Measurements from ENCODE around the gene PLAGL2.
A peak's percentile ranks its signal among the peaks of the same experiment; 100 is the strongest.

PLAGL2 gene

DNA sequence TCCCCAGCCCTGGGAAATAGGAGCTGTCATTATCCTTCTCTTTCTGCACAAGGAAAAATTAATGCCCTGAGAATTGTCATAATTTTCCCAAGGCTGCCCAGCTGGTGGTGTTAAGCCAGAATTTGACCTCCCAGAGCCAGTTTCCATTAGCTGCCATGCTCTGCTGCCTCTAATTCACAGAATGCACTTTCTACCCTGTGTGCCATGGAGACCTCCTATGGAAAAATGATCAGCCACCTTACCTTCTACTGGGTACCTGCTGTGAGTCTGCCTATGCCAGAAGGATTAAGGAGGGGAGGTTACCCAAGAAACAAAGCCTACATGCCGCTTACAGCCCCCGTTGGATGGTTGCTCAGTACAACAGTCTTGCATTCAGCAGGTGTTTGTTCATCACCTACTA is 29.3 kb upstream of the PLAGL2 start:
- ATAC-seq (replicated peaks; ENCODE audit: extremely low read depth, poor library complexity, severe bottlenecking), result no peak
- H3K9me3 Mint-ChIP-seq, result no peaks in the 10 kb centered on the region
- H3K4me3 Mint-ChIP-seq, result no peak overlapping the region
- no peak overlapping the region for H3K27ac Mint-ChIP-seq (ENCODE audit: low read depth)
- no peaks in the 10 kb centered on the region for H3K27me3 Mint-ChIP-seq
- H3K4me1 Mint-ChIP-seq, result peaks cover 24% of the 10 kb centered on the region
- H3K36me3 Mint-ChIP-seq (ENCODE audit: insufficient read depth), result peaks cover 14% of the 10 kb centered on the region
- no peak for DNase-seq (ENCODE audit: low spot score in 2 of 2)

DNA sequence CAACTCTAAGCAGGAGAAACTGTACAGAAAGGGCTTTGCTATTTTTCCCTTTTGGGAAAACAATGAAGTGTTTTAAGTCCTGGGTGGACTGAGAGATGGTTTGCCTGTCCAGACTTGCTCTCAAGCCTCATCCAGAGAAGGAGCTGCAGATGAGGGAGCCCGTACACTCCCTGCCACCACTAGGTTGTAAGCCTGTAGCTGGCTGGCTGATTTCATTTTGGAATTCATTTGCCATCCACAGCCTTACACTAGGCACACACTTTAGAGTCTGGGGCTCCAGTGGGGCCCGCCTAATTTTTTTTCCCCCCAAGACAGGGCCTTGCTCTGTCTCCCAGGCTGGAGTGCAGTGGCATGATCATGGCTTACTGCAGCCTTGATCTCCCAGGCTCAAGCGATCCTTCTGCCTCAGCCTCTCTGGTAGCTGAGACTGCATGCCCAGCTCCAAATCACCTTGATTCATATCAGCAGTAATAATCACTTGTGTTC is 28.5 kb upstream of the PLAGL2 start:
- no peak for ATAC-seq (replicated peaks; ENCODE audit: extremely low read depth, poor library complexity, severe bottlenecking)
- no peak for DNase-seq (ENCODE audit: low spot score in 2 of 2)
- H3K27ac Mint-ChIP-seq (ENCODE audit: low read depth), result no peak overlapping the region
- no peaks in the 10 kb centered on the region for H3K9me3 Mint-ChIP-seq
- H3K4me3 Mint-ChIP-seq, result no peak overlapping the region
- H3K36me3 Mint-ChIP-seq (ENCODE audit: insufficient read depth), result peaks cover 16% of the 10 kb centered on the region
- no peaks in the 10 kb centered on the region for H3K27me3 Mint-ChIP-seq
- H3K4me1 Mint-ChIP-seq, result peaks cover 31% of the 10 kb centered on the region

DNA sequence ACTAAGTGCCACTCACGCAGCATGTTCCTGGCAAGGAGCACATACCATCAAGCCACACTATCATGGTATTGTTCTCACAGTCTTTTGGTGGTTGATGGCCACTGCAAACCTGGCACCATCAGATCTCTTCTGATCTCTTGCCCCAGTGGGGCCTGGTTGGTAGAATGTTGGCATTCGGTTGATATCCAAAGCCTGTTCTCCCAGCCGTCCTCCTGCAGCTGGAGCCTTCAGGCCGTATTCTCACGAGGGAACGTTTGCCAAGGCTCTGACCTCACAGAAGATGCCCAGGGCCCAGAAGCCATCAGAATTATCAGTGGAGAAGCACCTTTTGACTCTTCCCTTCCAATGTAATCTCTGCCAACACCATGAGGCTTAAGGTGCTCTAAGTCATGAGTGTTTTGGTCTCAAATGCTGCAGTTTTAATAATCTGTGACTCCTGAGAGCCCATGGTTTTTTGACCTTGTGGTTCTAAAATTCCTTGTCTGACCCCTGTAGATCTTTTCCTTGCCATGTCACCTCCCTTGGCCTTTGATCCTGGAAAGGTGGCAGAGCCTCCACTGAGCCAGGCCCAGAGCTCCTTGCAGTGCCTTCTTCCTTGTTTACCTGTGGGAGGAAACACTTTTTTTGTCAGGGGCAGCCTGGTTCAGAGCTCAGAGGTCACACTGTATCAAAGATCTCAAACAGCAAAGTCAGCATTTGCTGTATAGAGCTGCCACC is 27.9 kb upstream of the PLAGL2 start:
- no peaks in the 10 kb centered on the region for H3K9me3 Mint-ChIP-seq
- DNase-seq (ENCODE audit: low spot score in 2 of 2) (no peak), ATAC-seq (replicated peaks; ENCODE audit: extremely low read depth, poor library complexity, severe bottlenecking) (no peak)
- no peaks in the 10 kb centered on the region for H3K27me3 Mint-ChIP-seq
- H3K4me3 Mint-ChIP-seq, result no peak overlapping the region
- peaks cover 32% of the 10 kb centered on the region for H3K4me1 Mint-ChIP-seq
- no peak overlapping the region for H3K27ac Mint-ChIP-seq (ENCODE audit: low read depth)
- peaks cover 16% of the 10 kb centered on the region for H3K36me3 Mint-ChIP-seq (ENCODE audit: insufficient read depth)

DNA sequence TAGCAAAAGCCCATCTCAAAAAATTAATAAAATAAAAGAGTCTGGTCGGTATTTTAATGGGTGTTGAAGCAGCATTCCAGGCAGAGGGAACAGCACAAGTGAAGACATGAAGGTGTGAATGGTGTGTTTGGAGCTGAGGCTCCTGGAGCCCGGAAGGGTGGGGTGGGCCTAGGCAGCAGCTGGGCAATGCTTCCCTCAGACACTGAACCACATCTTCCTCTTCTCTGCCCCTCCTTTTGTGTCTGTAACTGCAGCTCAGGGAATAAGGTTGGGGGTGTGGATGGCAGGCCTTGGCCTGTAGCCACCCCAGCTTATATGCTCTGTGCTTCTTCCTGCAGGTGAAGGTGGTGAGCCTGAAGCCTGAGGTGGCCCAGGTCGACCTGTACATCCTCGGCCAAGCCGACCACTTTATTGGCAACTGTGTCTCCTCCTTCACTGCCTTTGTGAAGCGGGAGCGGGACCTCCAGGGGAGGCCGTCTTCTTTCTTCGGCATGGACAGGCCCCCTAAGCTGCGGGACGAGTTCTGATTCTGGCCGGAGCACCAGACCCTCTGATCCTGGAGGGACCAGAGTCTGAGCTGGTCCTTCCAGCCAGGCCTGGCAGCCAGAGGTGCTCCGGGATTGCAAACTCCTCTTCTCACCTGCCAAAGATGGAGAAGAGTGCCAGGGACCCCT is 26.7 kb upstream of the PLAGL2 start:
- no peak for DNase-seq (ENCODE audit: low spot score in 2 of 2)
- ATAC-seq (replicated peaks; ENCODE audit: extremely low read depth, poor library complexity, severe bottlenecking), result no peak
- Mint-ChIP-seq H3K27ac (ENCODE audit: low read depth) (no peak overlapping the region), H3K4me3 (no peak overlapping the region), H3K9me3 (no peaks in the 10 kb centered on the region), H3K36me3 (ENCODE audit: insufficient read depth) (peaks cover 17% of the 10 kb centered on the region), H3K4me1 (peaks cover 32% of the 10 kb centered on the region), H3K27me3 (no peaks in the 10 kb centered on the region)

DNA sequence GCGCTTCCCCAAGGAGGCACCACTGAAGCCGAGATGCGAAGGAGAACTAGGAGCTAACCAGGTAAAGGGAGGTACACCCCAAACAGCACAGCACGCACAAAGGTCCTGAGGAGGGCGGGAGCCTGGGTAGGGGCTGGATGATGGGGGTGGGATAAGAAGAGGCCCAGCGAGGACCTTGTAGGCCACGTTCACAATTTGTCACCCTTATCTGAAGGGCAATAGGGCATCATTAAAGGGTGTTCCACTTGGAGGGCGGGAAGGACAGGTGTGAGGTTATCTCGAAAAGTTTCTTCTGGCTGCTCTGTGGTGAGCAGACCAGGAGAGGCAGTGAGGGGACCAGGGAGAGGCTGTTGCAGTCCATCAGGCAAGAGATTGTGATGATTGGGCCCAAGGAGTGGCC is 25.7 kb upstream of the PLAGL2 start:
- Mint-ChIP-seq H3K4me1 (peaks cover 32% of the 10 kb centered on the region), H3K4me3 (no peak overlapping the region), H3K9me3 (no peaks in the 10 kb centered on the region), H3K27ac (ENCODE audit: low read depth) (peak overlapping the region; percentile 92), H3K27me3 (no peaks in the 10 kb centered on the region), H3K36me3 (ENCODE audit: insufficient read depth) (peaks cover 21% of the 10 kb centered on the region)
- DNase-seq (ENCODE audit: low spot score in 2 of 2) (no peak), ATAC-seq (replicated peaks; ENCODE audit: extremely low read depth, poor library complexity, severe bottlenecking) (no peak)

DNA sequence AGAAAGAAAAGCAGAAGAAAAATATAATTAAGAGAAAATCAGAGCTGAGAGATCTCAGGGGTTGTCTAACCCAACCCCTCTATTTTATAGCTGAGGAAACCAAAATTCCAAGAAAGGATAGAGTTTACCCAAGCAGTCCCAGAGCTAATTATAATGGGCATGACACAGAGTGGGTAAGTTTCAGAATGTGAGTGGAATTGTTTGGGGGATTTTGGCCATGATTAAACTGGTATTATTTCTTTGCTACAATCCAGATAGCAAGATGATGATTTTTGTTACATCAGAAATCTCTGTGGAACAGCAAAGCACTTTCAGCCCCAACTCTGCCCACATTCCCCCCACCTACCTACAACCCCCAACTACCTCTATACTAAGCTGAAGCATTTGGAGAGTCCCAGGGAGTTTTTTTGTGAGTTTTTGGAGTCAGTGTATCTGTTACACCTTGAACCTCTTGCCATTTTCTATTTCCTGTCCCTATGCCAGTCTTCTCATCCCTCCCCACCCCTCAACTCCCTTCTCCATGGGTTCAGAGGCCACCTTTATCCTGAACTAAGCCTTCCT is 24.9 kb upstream of the PLAGL2 start:
- ATAC-seq (replicated peaks; ENCODE audit: extremely low read depth, poor library complexity, severe bottlenecking) (no peak), DNase-seq (ENCODE audit: low spot score in 2 of 2) (no peak)
- Mint-ChIP-seq H3K4me1 (peaks cover 30% of the 10 kb centered on the region), H3K27ac (ENCODE audit: low read depth) (peak overlapping the region; percentile 99), H3K9me3 (no peaks in the 10 kb centered on the region), H3K36me3 (ENCODE audit: insufficient read depth) (peaks cover 23% of the 10 kb centered on the region), H3K4me3 (peak overlapping the region; percentile 51), H3K27me3 (no peaks in the 10 kb centered on the region)

DNA sequence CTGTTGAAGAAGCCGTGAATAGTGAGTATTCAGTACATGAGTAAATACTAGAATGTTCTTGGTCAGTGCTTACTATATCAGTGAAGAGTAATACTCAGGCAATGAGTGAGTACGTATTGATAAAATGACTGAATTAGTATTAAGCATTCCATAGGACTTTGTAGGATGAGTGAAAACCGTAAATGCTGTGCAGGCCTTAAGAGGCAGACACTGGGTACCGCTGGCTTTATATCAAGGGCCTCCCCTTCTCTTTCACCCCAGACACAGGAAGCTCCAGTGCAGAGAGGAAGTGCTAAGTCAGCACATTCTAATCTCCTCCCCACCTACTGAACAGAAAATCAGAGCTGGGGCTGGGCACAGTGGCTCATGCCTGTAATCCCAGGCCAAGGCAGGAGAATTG is 24.3 kb upstream of the PLAGL2 start:
- H3K36me3 Mint-ChIP-seq (ENCODE audit: insufficient read depth), result peaks cover 23% of the 10 kb centered on the region
- peak overlapping the region; percentile 51 for H3K4me3 Mint-ChIP-seq
- ATAC-seq (replicated peaks; ENCODE audit: extremely low read depth, poor library complexity, severe bottlenecking) (peak; percentile 98), DNase-seq (ENCODE audit: low spot score in 2 of 2) (peak in 1 of 2 donors; percentile 22)
- peaks cover 25% of the 10 kb centered on the region for H3K4me1 Mint-ChIP-seq
- H3K9me3 Mint-ChIP-seq, result no peaks in the 10 kb centered on the region
- no peaks in the 10 kb centered on the region for H3K27me3 Mint-ChIP-seq
- peak overlapping the region; percentile 99 for H3K27ac Mint-ChIP-seq (ENCODE audit: low read depth)

DNA sequence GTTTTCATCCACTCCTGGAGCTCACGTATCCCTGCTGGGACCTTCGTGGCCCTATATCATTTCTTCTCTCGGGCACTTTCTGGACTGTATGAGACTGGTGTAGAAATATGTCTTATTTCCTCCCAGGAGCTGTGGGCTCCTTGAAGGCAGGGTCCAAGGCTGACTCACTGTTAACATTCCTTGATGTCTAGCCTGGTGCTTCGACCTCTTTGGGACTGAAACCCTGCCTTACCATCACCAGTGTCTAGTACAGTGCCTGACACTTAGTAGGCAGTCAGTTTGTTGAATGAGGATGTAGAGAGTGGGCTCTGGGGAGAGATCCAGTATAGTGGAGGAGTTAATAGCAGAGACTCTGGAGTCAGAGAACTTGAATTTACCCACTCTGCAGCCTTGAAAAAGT is 23.7 kb upstream of the PLAGL2 start:
- H3K27ac Mint-ChIP-seq (ENCODE audit: low read depth), result peak overlapping the region; percentile 99
- DNase-seq (ENCODE audit: low spot score in 2 of 2) (no peak), ATAC-seq (replicated peaks; ENCODE audit: extremely low read depth, poor library complexity, severe bottlenecking) (no peak)
- H3K4me3 Mint-ChIP-seq, result no peak overlapping the region
- no peaks in the 10 kb centered on the region for H3K9me3 Mint-ChIP-seq
- H3K4me1 Mint-ChIP-seq, result peaks cover 25% of the 10 kb centered on the region
- no peaks in the 10 kb centered on the region for H3K27me3 Mint-ChIP-seq
- peaks cover 23% of the 10 kb centered on the region for H3K36me3 Mint-ChIP-seq (ENCODE audit: insufficient read depth)

DNA sequence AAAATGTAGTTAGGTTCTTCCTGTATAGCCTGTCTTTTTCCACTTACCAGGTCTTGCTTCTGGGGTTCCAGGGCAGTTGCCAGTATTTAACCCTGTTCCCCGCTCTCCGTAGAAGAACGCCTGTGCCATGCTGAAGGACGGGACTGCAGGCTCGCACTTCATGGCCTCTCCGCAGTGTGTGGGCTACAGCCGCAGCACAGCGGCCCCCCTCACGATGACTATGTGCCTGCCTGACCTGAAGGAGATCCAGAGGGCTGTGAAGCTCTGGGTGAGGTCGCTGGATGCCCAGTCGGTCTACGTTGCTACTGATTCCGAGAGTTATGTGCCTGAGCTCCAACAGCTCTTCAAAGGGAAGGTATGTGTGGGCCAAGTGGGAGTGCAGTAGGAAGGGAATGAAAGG is 23.2 kb upstream of the PLAGL2 start:
- Mint-ChIP-seq H3K27ac (ENCODE audit: low read depth) (peak overlapping the region; percentile 99), H3K27me3 (no peaks in the 10 kb centered on the region), H3K4me3 (no peak overlapping the region), H3K9me3 (no peaks in the 10 kb centered on the region), H3K4me1 (peaks cover 25% of the 10 kb centered on the region), H3K36me3 (ENCODE audit: insufficient read depth) (peaks cover 22% of the 10 kb centered on the region)
- ATAC-seq (replicated peaks; ENCODE audit: extremely low read depth, poor library complexity, severe bottlenecking) (no peak), DNase-seq (ENCODE audit: low spot score in 2 of 2) (no peak)

DNA sequence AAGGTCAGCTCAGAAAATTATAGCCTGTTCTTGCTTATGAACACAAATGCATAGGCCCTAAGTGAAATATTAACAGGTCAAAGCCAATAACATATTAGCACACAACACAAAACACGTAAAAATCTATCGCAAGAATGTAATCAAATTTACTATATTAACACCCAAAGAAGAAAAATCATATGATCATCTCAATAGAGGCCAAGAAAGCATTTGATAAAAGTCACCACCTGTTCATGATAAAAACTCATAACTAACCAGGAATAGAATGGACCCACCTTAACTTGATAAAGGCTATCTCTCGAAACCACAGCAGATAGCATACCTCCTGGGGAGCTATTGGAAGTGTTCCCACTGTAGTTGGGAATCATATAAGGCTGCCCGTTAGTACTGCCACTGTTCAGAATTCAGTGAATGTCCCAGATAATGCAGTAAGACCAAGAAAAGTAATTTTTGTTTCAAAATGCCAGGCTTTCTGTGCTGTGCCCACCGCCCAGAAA is 21.8 kb upstream of the PLAGL2 start:
- Mint-ChIP-seq H3K27ac (ENCODE audit: low read depth) (no peak overlapping the region), H3K4me1 (peaks cover 25% of the 10 kb centered on the region)
- DNase-seq (ENCODE audit: low spot score in 2 of 2), result no peak

DNA sequence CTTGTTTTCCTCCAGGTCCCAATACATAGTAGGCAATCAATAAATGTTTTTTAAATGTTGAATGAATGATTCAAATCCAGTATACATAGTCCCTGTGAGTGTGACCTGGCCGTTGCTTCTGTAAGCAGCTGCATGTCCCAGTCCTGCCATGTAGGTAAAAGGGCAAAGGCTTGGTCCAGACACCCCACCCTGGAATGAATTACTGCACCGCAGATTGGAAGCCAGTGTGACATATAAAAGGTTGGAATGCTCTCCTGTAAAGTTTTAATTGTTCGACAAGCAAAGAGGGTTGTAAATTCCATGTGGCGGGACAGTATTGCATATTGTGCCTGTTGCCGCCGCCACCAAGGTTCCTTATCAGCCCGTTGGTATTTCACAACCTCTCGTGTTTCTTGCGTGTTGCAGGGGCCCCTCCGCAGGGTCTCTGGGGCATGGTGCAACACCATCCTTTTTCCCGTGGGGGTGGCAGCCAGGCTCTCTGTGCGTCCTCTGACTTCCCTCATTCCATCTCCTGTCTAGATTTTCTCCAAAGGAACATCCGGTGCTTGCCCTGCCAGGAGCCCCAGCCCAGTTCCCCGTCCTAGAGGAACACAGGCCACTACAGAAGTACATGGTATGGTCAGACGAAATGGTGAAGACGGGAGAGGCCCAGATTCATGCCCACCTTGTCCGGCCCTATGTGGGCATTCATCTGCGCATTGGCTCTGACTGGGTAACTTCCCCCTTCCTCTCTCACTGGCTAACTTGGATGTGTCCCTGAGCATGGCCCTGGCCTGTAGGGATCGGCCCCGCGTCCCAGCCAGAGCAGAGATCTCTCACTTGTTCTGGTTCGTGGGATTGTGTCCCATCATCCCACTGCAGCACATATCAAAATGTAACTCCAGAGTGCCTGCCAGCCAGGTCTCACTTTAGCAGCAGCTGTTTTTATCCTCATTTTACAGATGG is 20.5 kb upstream of the PLAGL2 start:
- peaks cover 20% of the 10 kb centered on the region for H3K4me1 Mint-ChIP-seq
- no peak for DNase-seq (ENCODE audit: low spot score in 2 of 2)
- H3K27ac Mint-ChIP-seq (ENCODE audit: low read depth), result no peak overlapping the region
- no peak for ATAC-seq (replicated peaks; ENCODE audit: extremely low read depth, poor library complexity, severe bottlenecking)
- H3K4me3 Mint-ChIP-seq, result no peak overlapping the region
- no peaks in the 10 kb centered on the region for H3K27me3 Mint-ChIP-seq
- no peaks in the 10 kb centered on the region for H3K9me3 Mint-ChIP-seq
- peaks cover 20% of the 10 kb centered on the region for H3K36me3 Mint-ChIP-seq (ENCODE audit: insufficient read depth)

More for the DNA sequence above, 21.8 kb upstream of the PLAGL2 start:
- Mint-ChIP-seq H3K27me3 (no peaks in the 10 kb centered on the region), H3K4me3 (no peak overlapping the region), H3K9me3 (no peaks in the 10 kb centered on the region), H3K36me3 (ENCODE audit: insufficient read depth) (peaks cover 20% of the 10 kb centered on the region)
- no peak for ATAC-seq (replicated peaks; ENCODE audit: extremely low read depth, poor library complexity, severe bottlenecking)

DNA sequence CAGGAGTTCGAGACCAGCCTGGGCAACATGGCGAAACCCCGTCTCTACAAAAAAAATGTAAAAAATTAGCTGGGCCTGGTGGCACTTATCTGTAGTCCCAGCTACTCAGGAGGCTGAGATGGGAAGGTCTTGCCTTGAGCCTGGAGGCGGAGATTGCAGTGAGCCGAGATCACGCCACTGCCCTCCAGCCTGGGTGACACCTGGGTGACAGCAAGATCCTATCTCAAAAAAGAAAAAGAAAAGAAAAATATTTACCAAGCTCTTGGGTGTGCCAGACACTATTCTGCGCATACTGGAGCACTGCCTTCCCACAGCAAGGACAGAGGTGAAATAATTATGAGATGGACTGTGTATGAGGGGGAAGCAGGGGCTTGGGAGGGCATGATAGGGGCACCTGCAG is 19.8 kb upstream of the PLAGL2 start:
- Mint-ChIP-seq H3K27ac (ENCODE audit: low read depth) (no peak overlapping the region), H3K4me1 (peaks cover 13% of the 10 kb centered on the region), H3K36me3 (ENCODE audit: insufficient read depth) (peaks cover 22% of the 10 kb centered on the region), H3K4me3 (no peak overlapping the region), H3K9me3 (no peaks in the 10 kb centered on the region), H3K27me3 (no peaks in the 10 kb centered on the region)
- DNase-seq (ENCODE audit: low spot score in 2 of 2) (no peak), ATAC-seq (replicated peaks; ENCODE audit: extremely low read depth, poor library complexity, severe bottlenecking) (no peak)

Data from central memory CD8-positive, alpha-beta T cell (primary cell).